Measurements from ENCODE around the gene RCAN1.

- no peak for TF ChIP-seq CTCF (IDR thresholded peaks at IDR 0.05)
- no peak for TF ChIP-seq POLR2AphosphoS5 (IDR thresholded peaks at IDR 0.05; ENCODE audit: low read depth, low read length)
- TF ChIP-seq REST (IDR thresholded peaks at IDR 0.05; ENCODE audit: insufficient read depth in 1 of 2, low read depth in 2 of 2, low read length in 1 of 2): no peak
These were observed 11.2 kb downstream of the RCAN1 start for GRCh38 chr21:34603710-34604057.
